GM21786 (cell line): ENCODE measurements around the gene CBX4.

Source experiments
- ATAC-seq: cut with Tn5 transposase; IDR thresholded peaks from one replicate; pipeline ENCODE4 v1.9.1; 2021; ENCODE audit not compliant: unreplicated experiment

CBX4 gene

DNA sequence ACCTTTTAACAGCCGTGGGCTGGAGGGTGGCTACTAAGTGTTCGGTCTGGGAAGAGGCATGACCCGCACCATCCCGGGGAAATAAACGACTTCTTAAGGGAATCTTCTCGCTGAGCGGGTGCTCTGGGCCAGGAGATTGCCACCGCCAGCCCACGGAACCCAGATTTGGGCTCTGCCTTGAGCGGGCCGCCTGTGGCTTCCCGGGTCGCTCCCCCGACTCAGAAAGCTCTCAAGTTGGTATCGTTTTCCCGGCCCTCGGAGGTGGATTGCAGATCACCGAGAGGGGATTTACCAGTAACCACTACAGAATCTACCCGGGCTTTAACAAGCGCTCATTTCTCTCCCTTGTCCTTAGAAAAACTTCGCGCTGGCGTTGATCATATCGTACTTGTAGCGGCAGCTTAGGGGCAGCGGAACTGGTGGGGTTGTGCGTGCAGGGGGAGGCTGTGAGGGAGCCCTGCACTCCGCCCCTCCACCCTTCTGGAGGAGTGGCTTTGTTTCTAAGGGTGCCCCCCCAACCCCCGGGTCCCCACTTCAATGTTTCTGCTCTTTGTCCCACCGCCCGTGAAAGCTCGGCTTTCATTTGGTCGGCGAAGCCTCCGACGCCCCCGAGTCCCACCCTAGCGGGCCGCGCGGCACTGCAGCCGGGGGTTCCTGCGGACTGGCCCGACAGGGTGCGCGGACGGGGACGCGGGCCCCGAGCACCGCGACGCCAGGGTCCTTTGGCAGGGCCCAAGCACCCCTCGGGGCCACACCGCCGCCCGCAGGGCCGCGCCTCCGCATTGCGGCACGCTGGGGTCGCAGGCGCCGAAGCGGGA, 3.6 kb upstream of the CBX4 start:
- no peak for ATAC-seq

DNA sequence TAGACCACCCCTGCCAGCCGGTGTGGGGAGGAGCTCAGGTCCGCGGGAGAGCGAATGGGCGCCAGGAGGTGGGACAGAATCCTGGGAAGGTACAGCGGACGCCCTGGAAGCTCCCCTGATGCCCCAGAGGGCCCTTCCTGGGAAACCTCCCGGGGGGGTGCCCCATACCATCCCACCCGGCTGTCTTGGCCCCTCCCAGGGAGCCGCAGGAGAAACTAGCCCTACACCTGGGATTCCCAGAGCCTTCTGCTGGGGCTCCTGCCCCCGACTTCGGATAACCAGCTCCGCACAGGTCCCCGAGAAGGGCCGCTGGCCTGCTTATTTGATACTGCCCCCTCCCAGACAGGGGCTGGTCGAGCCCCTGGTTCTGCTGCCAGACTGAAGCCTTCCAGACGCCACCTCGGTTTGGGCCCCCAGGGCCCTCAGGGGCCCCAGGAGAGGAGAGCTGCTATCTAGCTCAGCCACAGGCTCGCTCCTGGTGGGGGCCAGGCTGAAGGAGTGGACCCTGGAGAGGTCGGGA, 3.0 kb upstream of the CBX4 start:
- ATAC-seq: no peak

GRCh38 chr17:79841369-79842135, 2.3 kb upstream of the CBX4 start:
- ATAC-seq: no peak

GRCh38 chr17:79840989-79841286, 1.7 kb upstream of the CBX4 start:
- no peak for ATAC-seq

DNA sequence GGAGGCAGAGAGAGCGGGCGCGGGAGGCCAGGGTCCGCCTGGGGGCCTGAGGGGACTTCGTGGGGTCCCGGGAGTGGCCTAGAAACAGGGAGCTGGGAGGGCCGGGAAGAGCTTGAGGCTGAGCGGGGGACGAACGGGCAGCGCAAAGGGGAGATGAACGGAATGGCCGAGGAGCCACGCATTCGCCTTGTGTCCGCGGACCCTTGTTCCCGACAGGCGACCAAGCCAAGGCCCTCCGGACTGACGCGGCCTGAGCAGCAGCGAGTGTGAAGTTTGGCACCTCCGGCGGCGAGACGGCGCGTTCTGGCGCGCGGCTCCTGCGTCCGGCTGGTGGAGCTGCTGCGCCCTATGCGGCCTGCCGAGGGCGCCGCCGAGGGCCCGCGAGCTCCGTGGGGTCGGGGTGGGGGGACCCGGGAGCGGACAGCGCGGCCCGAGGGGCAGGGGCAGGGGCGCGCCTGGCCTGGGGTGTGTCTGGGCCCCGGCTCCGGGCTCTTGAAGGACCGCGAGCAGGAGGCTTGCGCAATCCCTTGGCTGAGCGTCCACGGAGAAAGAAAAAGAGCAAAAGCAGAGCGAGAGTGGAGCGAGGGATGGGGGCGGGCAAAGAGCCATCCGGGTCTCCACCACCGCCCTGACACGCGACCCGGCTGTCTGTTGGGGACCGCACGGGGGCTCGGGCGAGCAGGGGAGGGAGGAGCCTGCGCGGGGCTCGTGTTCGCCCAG, 1.2 kb upstream of the CBX4 start:
- ATAC-seq: no peak

DNA sequence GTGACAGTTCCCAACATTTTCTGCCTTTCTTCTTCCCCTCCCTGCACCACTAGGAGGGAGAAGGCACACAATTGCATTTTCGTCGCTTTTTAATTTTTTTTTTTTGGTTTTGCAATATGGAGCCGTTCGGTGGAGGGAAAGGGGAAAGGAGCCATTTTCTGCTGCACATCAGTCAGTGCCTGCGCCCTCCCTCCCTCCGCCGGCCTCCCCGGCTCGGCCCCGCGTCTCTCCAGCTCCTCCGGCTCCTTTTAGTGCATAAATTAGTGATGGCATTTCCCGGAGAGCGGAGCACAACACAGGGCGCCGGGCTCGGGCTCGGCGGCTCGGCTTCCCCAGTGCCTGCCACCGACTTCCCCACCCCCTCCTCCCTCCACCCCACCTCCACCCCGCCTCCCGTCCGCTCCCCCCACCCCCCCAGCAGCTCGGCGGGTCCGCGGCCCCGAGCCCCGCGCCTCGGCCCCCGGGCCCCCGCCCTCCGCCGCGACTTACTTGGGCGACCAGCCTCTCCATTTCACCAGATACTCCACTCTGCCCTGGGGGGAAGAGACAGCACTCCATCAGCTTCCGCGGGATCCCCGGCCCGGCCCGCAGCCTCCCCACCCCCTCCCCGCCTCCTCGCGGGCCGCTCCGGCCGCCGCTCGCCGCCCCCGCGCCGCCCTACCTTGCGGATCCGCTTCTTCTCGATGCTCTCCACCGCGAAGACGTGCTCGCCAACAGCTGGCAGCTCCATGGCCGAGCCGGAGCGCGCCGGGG, 542 bp downstream of the CBX4 start:
- peak; percentile 14 for ATAC-seq

DNA sequence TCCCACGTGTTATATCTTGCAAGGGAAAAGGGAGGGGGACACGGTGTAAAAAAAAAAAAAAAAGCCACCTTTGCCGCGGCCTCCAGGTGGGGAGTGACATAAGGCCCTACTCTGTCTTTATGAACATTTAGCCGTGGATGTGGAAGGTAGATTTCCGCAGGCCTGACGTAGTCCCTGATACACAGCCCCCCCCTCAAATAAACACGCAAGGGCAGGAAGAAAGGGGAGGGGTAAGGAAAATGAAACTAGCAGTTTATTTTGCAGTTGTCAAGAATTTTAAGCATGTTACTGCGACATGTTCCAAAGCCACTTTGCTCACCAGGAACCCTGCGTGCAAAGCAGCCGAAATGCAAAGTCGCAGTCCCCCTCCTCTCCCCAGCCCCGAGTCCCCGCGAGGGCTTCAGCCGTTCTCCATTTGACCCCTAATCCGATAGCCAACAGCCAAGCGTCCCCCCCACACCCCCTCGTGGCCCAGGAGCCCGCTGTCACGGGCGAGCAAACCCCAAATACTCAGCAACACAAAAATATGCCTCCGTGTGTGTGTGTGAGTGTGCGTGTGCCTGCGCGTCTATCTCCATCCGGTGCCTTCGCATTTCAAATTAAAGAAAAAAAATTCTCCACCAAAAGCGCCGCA, 1.2 kb downstream of the CBX4 start:
- ATAC-seq: no peak

DNA sequence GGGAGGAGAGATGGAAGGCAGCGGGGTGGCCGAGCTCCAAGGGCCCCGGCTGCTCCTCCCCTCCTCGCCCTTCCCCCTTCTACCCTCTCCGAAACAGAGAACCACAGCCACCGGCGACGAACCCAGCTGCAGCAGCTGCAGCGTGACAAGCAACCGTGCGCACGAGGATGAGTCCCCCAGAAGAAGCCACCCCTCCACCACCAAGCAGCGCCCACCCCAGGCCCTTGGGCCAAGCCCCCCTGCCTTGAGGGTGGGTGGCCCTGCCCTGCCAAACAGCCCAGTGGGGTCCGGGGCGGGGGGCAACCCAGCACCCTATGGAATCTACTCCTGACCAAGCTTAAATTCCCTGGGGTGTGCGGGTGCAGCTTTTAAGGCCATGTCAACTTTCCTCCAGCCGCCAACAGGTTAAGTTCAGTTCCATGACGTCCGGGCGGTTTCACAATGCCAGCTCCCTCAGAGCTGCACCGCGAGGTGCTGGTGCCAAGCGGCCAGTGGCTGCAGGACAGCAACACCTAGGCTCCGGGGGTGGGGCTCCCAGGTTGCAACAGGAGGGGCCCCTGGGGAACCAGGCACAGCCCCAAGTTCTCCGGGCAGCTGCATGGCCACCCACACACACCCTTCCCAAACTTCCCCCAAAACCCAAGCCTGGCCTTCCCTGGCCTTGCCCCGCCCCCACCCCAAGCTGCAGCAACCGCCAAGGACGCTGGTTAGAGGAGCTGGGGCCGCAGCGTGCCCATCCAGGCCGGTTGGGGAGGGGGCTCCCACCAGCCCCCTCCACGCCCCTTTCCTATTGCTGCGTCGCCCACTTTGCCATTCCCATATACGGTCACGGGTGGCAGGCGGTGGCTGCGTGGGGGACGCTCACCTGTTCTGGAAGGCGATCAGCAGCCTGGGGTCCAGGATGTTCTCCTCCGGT, 2.0 kb downstream of the CBX4 start:
- ATAC-seq: no peak

DNA sequence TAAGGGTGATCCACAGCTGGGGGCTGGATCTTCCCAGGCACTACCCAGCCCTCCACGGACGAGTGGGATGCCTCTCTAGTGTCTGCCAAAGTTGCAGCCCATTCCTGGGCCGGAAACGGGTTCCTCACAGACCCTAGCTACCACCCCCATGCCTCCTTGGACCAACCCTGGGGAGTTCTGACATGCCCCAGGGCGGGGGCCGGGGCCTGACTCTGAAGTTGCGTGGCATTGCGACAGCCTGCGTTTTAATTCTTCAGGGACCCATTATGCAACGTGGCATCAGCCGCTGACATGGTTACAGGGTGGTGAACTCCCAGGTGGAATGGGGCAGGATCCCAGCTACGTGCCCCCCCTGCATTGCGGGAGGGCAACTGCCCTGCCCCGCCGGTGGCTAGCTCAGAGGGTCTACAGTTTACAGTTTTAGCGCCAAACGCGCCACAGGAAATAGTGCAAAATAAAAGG, 2.7 kb downstream of the CBX4 start:
- no peak for ATAC-seq

- ATAC-seq: no peak
Measured at GRCh38 chr17:79835953-79836509, 3.2 kb downstream of the CBX4 start.

DNA sequence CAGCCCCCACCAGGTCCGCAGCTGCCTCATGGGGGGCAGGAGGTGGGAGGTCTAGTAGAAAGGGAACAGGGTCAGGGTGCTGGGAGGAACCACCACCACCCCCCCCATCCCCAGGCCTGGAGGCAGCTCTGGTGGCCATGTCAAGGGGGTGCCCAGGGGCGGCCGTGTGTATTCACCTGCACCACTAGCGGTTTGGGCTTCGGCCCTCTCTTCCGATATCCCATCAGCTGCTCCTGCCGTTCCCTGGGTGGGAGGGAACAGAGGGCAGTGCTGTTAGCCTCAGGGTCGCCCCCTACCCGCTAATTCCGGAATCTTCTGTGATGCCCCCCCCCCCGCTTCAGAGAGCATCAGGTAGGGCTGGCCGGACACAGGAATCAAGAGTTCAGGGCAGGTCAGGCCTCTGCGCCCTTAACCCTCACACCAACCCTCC, 3.8 kb downstream of the CBX4 start:
- no peak for ATAC-seq

DNA sequence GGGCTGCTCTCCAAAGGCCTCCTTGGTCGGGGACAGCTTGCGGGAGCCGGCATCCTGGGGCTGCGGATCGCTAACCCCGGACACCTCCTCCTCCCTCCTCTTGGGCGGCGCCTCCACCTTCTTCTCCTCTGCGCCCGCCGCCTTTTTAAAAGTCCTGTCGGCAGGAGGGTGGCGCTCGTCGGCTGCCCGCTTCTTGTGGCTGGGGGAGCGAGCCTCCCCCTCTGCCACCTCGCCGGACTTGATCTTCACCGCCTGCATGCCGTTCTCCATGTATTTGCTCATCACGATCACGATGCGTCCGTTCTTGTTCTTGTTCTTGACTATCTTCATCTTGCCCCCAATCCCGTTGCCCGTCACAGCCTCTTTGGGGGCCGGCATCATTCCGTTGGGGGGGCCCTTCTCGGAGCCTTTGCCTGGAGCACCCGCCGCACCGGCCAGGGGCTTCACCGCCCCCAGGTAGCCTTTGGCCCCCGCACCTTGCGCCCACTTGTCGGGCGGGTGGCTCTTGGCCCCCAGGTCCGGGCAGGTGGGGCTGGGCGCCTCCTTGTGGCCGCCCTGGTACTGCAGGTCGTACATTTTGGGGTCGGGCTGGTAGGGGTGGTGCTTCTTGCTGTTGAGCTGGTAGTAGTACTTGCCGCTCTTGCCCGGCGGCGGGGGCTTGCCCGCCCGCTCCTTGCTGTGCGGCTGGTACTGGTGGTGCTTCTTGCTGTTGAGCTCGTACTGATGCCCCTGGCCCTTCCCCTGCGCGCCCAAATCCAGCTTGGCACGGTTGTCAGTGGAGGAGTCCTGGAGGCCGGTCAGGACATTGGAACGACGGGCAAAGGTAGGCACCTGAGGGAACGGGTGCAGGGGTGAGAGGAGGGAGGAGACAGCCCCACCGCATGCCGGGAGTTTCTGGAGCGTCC, 4.4 kb downstream of the CBX4 start:
- no peak for ATAC-seq

- no peak for ATAC-seq
Measured at GRCh38 chr17:79833744-79834564, 5.3 kb downstream of the CBX4 start.

- ATAC-seq: no peak
Measured at GRCh38 chr17:79833110-79833450, 6.2 kb downstream of the CBX4 start.

DNA sequence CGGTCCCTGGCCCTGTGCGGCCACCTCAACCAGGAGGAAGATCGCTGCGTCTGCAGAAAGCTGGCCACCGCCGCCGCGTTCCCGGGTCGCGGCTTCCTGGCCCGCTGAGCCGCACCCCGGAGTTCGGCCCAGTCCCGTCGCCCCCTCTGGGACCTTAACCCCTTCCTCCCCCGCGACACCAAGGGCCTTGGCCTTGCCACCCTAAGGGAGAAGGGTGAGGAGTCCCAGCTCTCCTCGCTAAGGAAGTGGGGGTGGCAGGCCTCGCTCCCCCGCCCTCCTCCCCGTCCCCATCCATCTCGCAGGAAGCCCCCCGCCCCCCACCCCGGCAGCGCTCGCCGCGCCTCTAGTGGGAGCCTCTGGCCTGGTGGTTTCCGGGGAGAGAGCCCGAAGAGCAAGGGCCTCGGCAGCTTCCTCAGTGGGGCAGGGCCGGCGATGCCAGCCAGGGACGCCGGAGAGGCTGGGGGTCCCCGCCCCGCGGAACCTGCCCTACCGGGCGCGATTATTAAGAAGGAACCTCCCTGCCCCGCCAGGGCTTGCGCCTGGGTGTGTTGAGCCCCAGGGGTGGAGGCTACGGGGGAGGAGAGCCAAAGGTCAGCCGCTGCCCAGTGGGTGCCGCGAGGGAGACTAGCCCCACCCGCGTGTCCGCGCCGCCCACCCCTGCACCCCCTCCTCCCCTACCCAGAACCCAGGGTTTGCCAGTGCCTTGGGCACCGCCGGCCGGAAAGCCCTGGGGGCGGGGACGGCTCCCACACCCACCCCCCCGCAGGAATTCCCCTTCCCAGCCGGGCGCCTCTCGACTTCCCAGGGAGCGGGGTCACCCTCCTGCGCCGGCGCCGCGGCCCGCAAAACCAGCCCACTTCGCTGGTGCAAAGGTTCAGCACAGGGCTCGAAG, 6.8 kb downstream of the CBX4 start:
- no peak for ATAC-seq
